ENCODE data around the gene MACROD2.
"Not testable (repeated sequence)": the region's sequence is repeated elsewhere in the genome, so short reads cannot be mapped to it uniquely, and the experiment has no call there.

MACROD2 gene

GRCh38 chr20:14992153-14992552 lies 996.8 kb downstream of the MACROD2 start:
- DNase-seq (ENCODE audit: low spot score): no peak

- DNase-seq (ENCODE audit: low spot score): no peak
Measured at GRCh38 chr20:14992961-14993360, 997.6 kb downstream of the MACROD2 start.

GRCh38 chr20:14996883-14997672 lies 1001.8 kb downstream of the MACROD2 start:
- no peak for DNase-seq (ENCODE audit: low spot score)

- DNase-seq (ENCODE audit: low spot score): no peak
Measured at GRCh38 chr20:14997791-14998190, 1002.5 kb downstream of the MACROD2 start.

GRCh38 chr20:15005300-15005986 lies 1010.1 kb downstream of the MACROD2 start:
- DNase-seq (ENCODE audit: low spot score): no peak

- no peak for DNase-seq (ENCODE audit: low spot score)
Measured at GRCh38 chr20:15011631-15012030, 1016.3 kb downstream of the MACROD2 start.

- no peak for DNase-seq (ENCODE audit: low spot score)
Measured at GRCh38 chr20:15012566-15012965, 1017.2 kb downstream of the MACROD2 start.

GRCh38 chr20:15016875-15017274 lies 1021.6 kb downstream of the MACROD2 start:
- DNase-seq (ENCODE audit: low spot score): not testable (repeated sequence)

GRCh38 chr20:15018966-15019365 lies 1023.6 kb downstream of the MACROD2 start:
- DNase-seq (ENCODE audit: low spot score): no peak

GRCh38 chr20:15020845-15021244 lies 1025.5 kb downstream of the MACROD2 start:
- no peak for DNase-seq (ENCODE audit: low spot score)

GRCh38 chr20:15022921-15023320 lies 1027.6 kb downstream of the MACROD2 start:
- DNase-seq (ENCODE audit: low spot score): no peak

- DNase-seq (ENCODE audit: low spot score): no peak
Measured at GRCh38 chr20:15026759-15027158, 1031.4 kb downstream of the MACROD2 start.

GRCh38 chr20:15030826-15031225 lies 1035.5 kb downstream of the MACROD2 start:
- DNase-seq (ENCODE audit: low spot score): no peak

GRCh38 chr20:15031546-15032351 lies 1036.4 kb downstream of the MACROD2 start:
- DNase-seq (ENCODE audit: low spot score): no peak

- no peak for DNase-seq (ENCODE audit: low spot score)
Measured at GRCh38 chr20:15032352-15032622, 1037.0 kb downstream of the MACROD2 start.

- no peak for DNase-seq (ENCODE audit: low spot score)
Measured at GRCh38 chr20:15033269-15033668, 1038.0 kb downstream of the MACROD2 start.

GRCh38 chr20:15033891-15034290 lies 1038.6 kb downstream of the MACROD2 start:
- no peak for DNase-seq (ENCODE audit: low spot score)

GRCh38 chr20:15036948-15037347 lies 1041.6 kb downstream of the MACROD2 start:
- DNase-seq (ENCODE audit: low spot score): no peak

- DNase-seq (ENCODE audit: low spot score): peak; percentile 24
Measured at GRCh38 chr20:15039088-15039752, 1043.9 kb downstream of the MACROD2 start.

GRCh38 chr20:15042723-15043122 lies 1047.4 kb downstream of the MACROD2 start:
- DNase-seq (ENCODE audit: low spot score): no peak

- DNase-seq (ENCODE audit: low spot score): no peak
Measured at GRCh38 chr20:15045246-15045645, 1049.9 kb downstream of the MACROD2 start.

- no peak for DNase-seq (ENCODE audit: low spot score)
Measured at GRCh38 chr20:15047042-15047441, 1051.7 kb downstream of the MACROD2 start.
